AG08395 (cell line): ENCODE results near the gene SPATA19.
"Not testable (repeated sequence)": the region's sequence is repeated elsewhere in the genome, so short reads cannot be mapped to it uniquely, and the experiment has no call there.

Source experiments
- DNase-seq: peaks from one replicate; pipeline ENCODE4 v3.0.0; 2012; ENCODE audit warnings: mixed read lengths, low spot score

The SPATA19 gene

GRCh38 chr11:133845413-133845812 lies at the start of gene SPATA19:
Gene SPATA19, minus strand, starts transcription at chr11:133845513. Its CDS starts 67 bp downstream, at chr11:133845446.
- DNase-seq, result no peak

GRCh38 chr11:133895061-133895479 lies 49.8 kb upstream of the SPATA19 start:
- DNase-seq, result no peak

GRCh38 chr11:133893381-133893780 lies 48.1 kb upstream of the SPATA19 start:
- no peak for DNase-seq

GRCh38 chr11:133892584-133893380 lies 47.5 kb upstream of the SPATA19 start:
- no peak for DNase-seq

- DNase-seq, result no peak
These were observed 46.8 kb upstream of the SPATA19 start for GRCh38 chr11:133892126-133892525.

- DNase-seq, result no peak
These were observed 44.6 kb upstream of the SPATA19 start for GRCh38 chr11:133889893-133890292.

- DNase-seq, result no peak
These were observed 43.9 kb upstream of the SPATA19 start for GRCh38 chr11:133889188-133889587.

- no peak for DNase-seq
These were observed 42.5 kb upstream of the SPATA19 start for GRCh38 chr11:133887692-133888332.

- no peak for DNase-seq
These were observed 40.7 kb upstream of the SPATA19 start for GRCh38 chr11:133886029-133886428.

- no peak for DNase-seq
These were observed 26.8 kb upstream of the SPATA19 start for GRCh38 chr11:133872160-133872559.

- no peak for DNase-seq
These were observed 22.1 kb upstream of the SPATA19 start for GRCh38 chr11:133867456-133867855.

GRCh38 chr11:133865466-133865865 lies 20.2 kb upstream of the SPATA19 start:
- no peak for DNase-seq

GRCh38 chr11:133864756-133865155 lies 19.4 kb upstream of the SPATA19 start:
- no peak for DNase-seq

- no peak for DNase-seq
These were observed 14.8 kb upstream of the SPATA19 start for GRCh38 chr11:133860151-133860550.

GRCh38 chr11:133854330-133854960 lies 9.1 kb upstream of the SPATA19 start:
- DNase-seq, result not testable (repeated sequence)

- no peak for DNase-seq
These were observed 1.1 kb downstream of the SPATA19 start for GRCh38 chr11:133844217-133844616.

GRCh38 chr11:133843454-133843987 lies 1.8 kb downstream of the SPATA19 start:
- DNase-seq, result no peak

- no peak for DNase-seq
These were observed 2.6 kb downstream of the SPATA19 start for GRCh38 chr11:133842730-133843129.

- no peak for DNase-seq
These were observed 3.3 kb downstream of the SPATA19 start for GRCh38 chr11:133842053-133842452.

GRCh38 chr11:133841279-133842043 lies 3.9 kb downstream of the SPATA19 start:
- no peak for DNase-seq

- DNase-seq, result no peak
These were observed 4.8 kb downstream of the SPATA19 start for GRCh38 chr11:133840479-133840941.
